ENCODE results near the gene SLC6A6. TPM values are rescaled to one million over a fixed set of nuclear protein-coding genes. Genes with fewer than 3 reads are reported as not detected.

The SLC6A6 gene
- total RNA-seq, 2 experiments from 2014 or later = 27.8 to 31.2 TPM

GRCh38 chr3:14509796-14510100, 107.3 kb downstream of the SLC6A6 start:
- Mint-ChIP-seq H3K36me3 (ENCODE audit: low read depth) (no peaks in the 10 kb centered on the region), H3K4me3 (no peak overlapping the region), H3K27ac (no peak overlapping the region), H3K4me1 (ENCODE audit: low read depth) (peaks cover 5% of the 10 kb centered on the region), H3K27me3 (no peaks in the 10 kb centered on the region), H3K9me3 (no peaks in the 10 kb centered on the region)
- Histone ChIP-seq H3K36me3 (ENCODE audit: insufficient read depth, low read length) (no peaks in the 10 kb centered on the region), H3K27ac (ENCODE audit: low read depth in 1 of 2, low read length in 2 of 2) (no peak overlapping the region), H3K9me3 (ENCODE audit: control insufficient read depth in 1 of 2, insufficient read depth in 1 of 2, low read length in 2 of 2) (no peaks in the 10 kb centered on the region), H3K27me3 (ENCODE audit: control insufficient read depth in 1 of 2, insufficient read depth in 2 of 2, low read length in 2 of 2) (no peaks in the 10 kb centered on the region), H3K4me3 (ENCODE audit: low read length) (no peak overlapping the region), H3K4me1 (ENCODE audit: insufficient read depth, low read length) (peaks cover 5% of the 10 kb centered on the region)
- TF ChIP-seq, protein P1, sequence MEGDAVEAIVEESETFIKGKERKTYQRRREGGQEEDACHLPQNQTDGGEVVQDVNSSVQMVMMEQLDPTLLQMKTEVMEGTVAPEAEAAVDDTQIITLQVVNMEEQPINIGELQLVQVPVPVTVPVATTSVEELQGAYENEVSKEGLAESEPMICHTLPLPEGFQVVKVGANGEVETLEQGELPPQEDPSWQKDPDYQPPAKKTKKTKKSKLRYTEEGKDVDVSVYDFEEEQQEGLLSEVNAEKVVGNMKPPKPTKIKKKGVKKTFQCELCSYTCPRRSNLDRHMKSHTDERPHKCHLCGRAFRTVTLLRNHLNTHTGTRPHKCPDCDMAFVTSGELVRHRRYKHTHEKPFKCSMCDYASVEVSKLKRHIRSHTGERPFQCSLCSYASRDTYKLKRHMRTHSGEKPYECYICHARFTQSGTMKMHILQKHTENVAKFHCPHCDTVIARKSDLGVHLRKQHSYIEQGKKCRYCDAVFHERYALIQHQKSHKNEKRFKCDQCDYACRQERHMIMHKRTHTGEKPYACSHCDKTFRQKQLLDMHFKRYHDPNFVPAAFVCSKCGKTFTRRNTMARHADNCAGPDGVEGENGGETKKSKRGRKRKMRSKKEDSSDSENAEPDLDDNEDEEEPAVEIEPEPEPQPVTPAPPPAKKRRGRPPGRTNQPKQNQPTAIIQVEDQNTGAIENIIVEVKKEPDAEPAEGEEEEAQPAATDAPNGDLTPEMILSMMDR (IDR thresholded peaks at IDR 0.05) = no peak
- ATAC-seq (ENCODE audit: poor library complexity) (no peak), DNase-seq (peak in 1 of 14 experiments; percentile 30)
- ChIA-PET POLR2A (no interaction called here), CTCF (no interaction called here)
- intact Hi-C loops (cut with DNase I, micrococcal nuclease) = loop anchor here (2.0 to 5.0 kb wide), 2 partner anchors 411 to 413 kb away; no protein-coding TSS in a partner anchor

DNA sequence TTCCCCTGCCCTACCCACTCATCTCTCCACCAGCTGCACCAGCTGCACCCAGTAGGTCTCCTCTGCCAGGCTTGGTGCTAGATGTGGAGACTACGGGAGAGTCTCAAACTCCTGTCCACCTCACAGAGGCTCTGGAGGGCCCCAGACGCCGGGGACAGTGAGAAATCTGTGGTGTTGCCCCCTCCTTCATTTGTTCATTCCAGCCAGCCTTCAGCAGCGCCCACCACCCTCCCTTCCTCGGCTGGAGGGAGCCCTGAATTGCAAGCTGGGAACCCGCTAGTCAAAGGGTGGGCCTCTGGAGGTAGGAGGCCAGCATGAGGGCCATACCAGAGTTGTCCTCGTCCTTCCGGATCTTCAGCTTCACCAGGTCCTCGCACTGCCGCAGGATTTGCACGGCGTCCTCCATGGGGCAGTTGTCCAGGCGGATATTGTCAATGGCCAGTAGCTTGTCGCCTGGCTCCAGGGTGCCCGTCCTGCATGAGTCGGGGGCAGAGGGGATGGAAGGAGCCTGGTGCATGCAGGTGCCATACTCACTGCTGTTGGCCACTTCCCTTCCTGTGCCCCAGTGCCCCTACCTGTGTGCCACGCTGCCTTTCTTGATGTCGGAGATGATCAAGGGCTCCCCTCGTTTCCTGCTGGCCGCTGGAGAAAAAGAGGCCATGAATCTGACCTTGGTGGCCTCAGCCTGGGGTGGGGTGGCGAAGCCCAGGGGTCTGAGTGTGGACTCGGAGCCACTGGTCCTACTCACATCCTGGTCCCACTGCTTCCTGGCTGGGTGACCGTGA, 108.6 kb downstream of the SLC6A6 start:
- Histone ChIP-seq H3K27ac (ENCODE audit: low read depth in 1 of 2, low read length in 2 of 2) (no peak overlapping the region), H3K36me3 (ENCODE audit: insufficient read depth, low read length) (no peaks in the 10 kb centered on the region), H3K9me3 (ENCODE audit: control insufficient read depth in 1 of 2, insufficient read depth in 1 of 2, low read length in 2 of 2) (no peaks in the 10 kb centered on the region), H3K4me1 (ENCODE audit: insufficient read depth, low read length) (peaks cover 5% of the 10 kb centered on the region), H3K4me3 (ENCODE audit: low read length) (no peak overlapping the region), H3K27me3 (ENCODE audit: control insufficient read depth in 1 of 2, insufficient read depth in 2 of 2, low read length in 2 of 2) (no peaks in the 10 kb centered on the region)
- DNase-seq (peak in 1 of 14 experiments; percentile 25), ATAC-seq (ENCODE audit: poor library complexity) (no peak)
- Mint-ChIP-seq H3K9me3 (no peaks in the 10 kb centered on the region), H3K27ac (no peak overlapping the region), H3K36me3 (ENCODE audit: low read depth) (no peaks in the 10 kb centered on the region), H3K4me3 (no peak overlapping the region), H3K4me1 (ENCODE audit: low read depth) (peaks cover 5% of the 10 kb centered on the region), H3K27me3 (no peaks in the 10 kb centered on the region)
- intact Hi-C loops (cut with DNase I, micrococcal nuclease) = no loop called here
- ChIA-PET POLR2A (no interaction called here), CTCF (interaction anchor here (1.8 kb wide), 1 partner anchor 15 kb away, joined by 4 read pairs; no protein-coding TSS in a partner anchor)
- TF ChIP-seq, protein P1 (IDR thresholded peaks at IDR 0.05) = no peak

DNA sequence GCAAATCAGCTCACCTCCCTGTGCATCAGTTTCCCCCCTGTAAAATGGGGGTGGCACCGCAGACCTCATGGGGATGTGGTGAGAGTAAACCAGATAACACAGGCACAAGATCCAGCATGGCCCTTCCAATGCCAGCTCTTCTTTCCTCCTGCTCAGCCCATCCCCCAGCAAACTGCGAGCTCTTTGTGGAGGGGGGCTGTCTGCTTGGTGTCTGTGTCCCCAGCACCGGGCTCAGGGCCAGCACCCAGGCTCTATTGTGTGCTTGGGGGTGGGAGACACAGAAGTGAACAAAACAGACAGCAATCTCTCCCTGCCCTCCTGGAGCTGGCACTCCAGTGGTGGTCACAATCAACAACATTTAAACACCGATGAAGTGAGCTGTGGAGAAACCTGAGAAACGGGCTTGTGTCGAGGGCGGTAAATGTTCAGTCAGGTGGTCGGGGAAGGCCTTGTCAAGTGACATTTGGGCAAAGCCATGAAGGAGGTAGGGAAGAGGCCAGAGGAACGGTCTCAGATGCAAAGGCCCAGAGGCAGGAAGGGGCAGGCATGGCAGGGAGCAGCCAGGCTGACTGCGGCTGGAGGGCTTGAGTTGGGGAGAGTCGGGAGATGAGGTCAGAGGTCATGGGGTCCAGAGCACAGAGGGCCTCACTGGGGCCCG, 109.3 kb downstream of the SLC6A6 start:
- DNase-seq = peak in 2 of 14 experiments; percentile 6 to 24
- no peak overlapping the region for H3K4me3 Mint-ChIP-seq
- H3K36me3 ChIP-seq (ENCODE audit: insufficient read depth, low read length) = no peaks in the 10 kb centered on the region
- TF ChIP-seq, protein P1 (IDR thresholded peaks at IDR 0.05) = no peak
- ChIA-PET POLR2A (no interaction called here), CTCF (interaction anchor here (1.8 kb wide), 1 partner anchor 14 kb away, joined by 4 read pairs; no protein-coding TSS in a partner anchor)
- no peaks in the 10 kb centered on the region for H3K27me3 ChIP-seq (ENCODE audit: control insufficient read depth in 1 of 2, insufficient read depth in 2 of 2, low read length in 2 of 2)
- H3K27ac Mint-ChIP-seq = no peak overlapping the region
- no peak for ATAC-seq (ENCODE audit: poor library complexity)
- H3K4me1 ChIP-seq (ENCODE audit: insufficient read depth, low read length) = peaks cover 5% of the 10 kb centered on the region
- H3K36me3 Mint-ChIP-seq (ENCODE audit: low read depth) = no peaks in the 10 kb centered on the region
- H3K4me3 ChIP-seq (ENCODE audit: low read length) = no peak overlapping the region
- peaks cover 5% of the 10 kb centered on the region for H3K4me1 Mint-ChIP-seq (ENCODE audit: low read depth)
- H3K27ac ChIP-seq (ENCODE audit: low read depth in 1 of 2, low read length in 2 of 2) = no peak overlapping the region
- H3K9me3 ChIP-seq (ENCODE audit: control insufficient read depth in 1 of 2, insufficient read depth in 1 of 2, low read length in 2 of 2) = no peaks in the 10 kb centered on the region
- H3K27me3 Mint-ChIP-seq = no peaks in the 10 kb centered on the region
- intact Hi-C loops (cut with DNase I, micrococcal nuclease) = no loop called here
- H3K9me3 Mint-ChIP-seq = no peaks in the 10 kb centered on the region

Data from CD4-positive, alpha-beta T cell (primary cell).